22Rv1 (cell line): ENCODE results near the gene ACBD3.

Experiments used
- H3K27ac ChIP-seq: fragments of 450-650 bp; 2 replicates; pipeline ENCODE4 v1.5.1; 2017
- ZFX ChIP-seq: fragments of 450-650 bp; IDR thresholded peaks from 2 replicates; pipeline ENCODE4 v1.6.1; 2017; ENCODE audit warnings: antibody characterized with exemption, borderline replicate concordance
- TF ChIP-seq, protein P1 (sequence below): fragments of 450-650 bp; IDR thresholded peaks from 2 replicates; pipeline ENCODE4 v1.5.1; 2017; ENCODE audit warnings: mild to moderate bottlenecking

The ACBD3 gene

DNA sequence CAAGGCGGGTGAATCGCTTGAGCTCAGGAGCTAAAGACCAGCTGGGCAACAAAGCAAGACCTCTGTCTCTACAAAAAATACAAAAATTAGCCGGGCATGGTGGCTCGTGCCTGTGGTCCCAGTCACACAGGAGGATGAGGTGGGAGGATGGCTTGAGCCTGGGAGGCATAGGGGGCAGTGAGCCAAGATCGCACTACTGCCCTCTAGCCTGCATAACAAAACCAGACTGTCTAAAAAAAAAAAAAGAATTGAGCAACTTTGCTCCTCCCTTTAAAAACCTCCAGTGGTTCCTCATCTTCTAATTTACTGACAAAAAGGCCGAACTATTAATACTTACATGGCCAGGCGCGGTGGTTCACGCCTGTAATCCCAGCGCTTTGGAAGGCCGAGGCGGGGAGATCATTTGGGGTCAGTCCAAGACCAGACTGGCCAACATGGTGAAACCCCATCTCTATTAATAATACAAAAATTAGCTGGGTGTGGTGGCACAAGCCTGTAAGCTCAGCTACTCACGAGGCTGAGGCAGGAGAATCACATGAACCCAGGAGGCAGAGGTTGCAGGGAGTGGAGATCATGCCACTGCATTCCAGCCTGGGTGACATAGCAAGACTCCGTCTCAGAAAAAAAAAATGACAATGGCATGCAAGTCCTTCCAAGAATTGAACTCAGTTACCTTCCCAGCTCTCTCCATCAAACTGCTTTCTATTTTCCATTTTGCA is 4.4 kb downstream of the ACBD3 start:
- TF ChIP-seq ZFX, result no peak
- TF ChIP-seq, protein P1, sequence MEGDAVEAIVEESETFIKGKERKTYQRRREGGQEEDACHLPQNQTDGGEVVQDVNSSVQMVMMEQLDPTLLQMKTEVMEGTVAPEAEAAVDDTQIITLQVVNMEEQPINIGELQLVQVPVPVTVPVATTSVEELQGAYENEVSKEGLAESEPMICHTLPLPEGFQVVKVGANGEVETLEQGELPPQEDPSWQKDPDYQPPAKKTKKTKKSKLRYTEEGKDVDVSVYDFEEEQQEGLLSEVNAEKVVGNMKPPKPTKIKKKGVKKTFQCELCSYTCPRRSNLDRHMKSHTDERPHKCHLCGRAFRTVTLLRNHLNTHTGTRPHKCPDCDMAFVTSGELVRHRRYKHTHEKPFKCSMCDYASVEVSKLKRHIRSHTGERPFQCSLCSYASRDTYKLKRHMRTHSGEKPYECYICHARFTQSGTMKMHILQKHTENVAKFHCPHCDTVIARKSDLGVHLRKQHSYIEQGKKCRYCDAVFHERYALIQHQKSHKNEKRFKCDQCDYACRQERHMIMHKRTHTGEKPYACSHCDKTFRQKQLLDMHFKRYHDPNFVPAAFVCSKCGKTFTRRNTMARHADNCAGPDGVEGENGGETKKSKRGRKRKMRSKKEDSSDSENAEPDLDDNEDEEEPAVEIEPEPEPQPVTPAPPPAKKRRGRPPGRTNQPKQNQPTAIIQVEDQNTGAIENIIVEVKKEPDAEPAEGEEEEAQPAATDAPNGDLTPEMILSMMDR, result peak; percentile 88
- no peak overlapping the region for H3K27ac ChIP-seq

DNA sequence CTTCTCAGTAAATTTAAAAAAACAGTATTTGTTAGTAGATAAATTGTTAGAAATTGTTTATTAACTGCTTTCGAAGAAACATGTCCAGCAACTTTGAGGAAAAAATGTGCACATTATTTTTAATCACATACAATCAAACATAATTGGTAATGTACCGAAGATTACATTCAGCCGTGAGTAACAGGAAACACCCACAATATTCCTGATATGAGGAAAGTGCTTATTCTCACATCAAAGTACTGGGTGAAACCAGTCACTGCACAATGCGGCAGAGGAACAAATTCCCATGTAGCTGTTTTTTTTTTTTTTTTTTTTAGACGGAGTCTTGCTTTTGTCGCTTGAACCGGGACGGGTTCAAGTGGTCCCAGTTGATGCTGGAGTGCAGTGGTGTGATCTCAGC is 9.7 kb downstream of the ACBD3 start:
- TF ChIP-seq, protein P1, result no peak
- no peak for TF ChIP-seq ZFX

DNA sequence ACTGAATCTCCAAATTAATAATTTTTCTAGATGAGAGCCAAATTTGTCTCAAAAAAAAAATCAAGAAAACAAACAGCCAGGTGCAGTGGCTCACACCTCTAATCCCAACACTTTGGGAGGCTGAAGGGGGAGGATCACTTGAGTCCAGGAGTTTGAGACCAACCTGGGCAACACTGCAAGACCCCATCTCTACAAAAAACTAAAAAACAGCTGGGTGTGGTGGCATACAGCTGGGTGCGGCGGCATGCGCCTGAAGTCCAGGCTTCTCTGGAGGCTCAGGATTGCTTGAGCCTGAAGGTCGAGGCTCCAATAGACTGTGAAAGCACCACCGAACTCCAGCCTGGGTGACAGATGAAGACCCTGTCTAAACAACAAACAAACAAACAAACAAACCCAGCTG is 14.0 kb downstream of the ACBD3 start:
- TF ChIP-seq, protein P1, result no peak
- TF ChIP-seq ZFX, result no peak
- no peak overlapping the region for H3K27ac ChIP-seq

More for the DNA sequence above, 9.7 kb downstream of the ACBD3 start:
- no peak overlapping the region for H3K27ac ChIP-seq

DNA sequence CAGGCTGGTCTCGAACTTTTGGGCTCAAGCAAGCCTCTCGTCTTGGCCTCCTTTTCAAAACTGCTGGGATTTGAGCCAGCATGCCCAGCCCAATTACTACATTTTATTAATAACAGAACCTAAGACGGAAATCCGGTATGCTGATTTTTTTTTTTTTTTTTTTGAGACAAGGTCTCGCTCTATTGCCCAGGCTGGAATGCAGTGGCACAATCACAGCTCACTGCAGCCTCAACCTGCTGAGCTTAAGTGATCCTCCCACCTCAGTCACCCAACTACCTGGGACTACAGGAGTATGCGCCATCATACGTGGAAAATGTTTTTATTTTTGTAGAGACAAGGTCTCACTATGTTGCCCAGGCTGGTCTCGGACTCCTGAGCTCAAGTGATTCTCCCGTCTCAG is 20.2 kb downstream of the ACBD3 start:
- TF ChIP-seq, protein P1, result no peak
- TF ChIP-seq ZFX, result no peak
- H3K27ac ChIP-seq, result no peak overlapping the region

DNA sequence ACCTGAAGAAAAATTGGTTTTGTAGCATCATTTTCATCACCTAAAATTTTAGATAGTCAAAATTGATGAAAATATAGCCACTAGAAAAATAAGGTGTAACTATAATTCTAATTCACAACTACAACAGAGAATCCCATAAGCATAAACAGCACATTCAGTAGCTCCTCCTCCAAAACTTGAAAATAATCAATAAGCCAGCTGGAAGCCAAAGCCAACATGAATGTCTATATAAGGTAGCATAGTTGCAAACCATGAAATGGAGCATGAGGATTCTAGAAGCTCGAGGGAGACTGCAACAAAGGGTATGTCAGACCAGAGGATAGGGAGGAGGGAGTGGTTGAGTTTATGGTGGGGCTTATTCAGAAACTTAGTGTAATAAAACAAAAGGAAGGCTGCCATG is 22.4 kb downstream of the ACBD3 start:
- TF ChIP-seq ZFX, result no peak
- TF ChIP-seq, protein P1, result no peak
- no peak overlapping the region for H3K27ac ChIP-seq

DNA sequence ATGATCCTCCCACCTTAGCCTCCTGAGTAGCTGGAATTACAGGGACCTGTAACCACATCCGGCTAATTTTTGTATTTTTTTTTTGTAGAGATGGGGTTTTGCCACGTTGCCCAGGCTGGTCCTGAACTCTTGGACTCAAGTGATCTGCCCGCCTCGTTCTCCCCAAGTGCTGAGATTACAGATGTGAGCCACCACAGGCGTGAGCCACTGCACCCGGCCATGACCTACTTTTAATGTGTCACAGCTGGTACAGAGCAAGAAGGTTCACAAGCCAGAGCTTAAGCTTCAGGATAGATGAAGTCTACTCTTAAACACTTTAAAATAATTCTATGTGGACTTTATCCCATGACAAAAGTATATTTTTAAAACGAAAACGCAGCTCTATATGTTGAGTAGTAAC is 23.6 kb downstream of the ACBD3 start:
- TF ChIP-seq ZFX, result no peak
- TF ChIP-seq, protein P1, result no peak
- H3K27ac ChIP-seq, result no peak overlapping the region

DNA sequence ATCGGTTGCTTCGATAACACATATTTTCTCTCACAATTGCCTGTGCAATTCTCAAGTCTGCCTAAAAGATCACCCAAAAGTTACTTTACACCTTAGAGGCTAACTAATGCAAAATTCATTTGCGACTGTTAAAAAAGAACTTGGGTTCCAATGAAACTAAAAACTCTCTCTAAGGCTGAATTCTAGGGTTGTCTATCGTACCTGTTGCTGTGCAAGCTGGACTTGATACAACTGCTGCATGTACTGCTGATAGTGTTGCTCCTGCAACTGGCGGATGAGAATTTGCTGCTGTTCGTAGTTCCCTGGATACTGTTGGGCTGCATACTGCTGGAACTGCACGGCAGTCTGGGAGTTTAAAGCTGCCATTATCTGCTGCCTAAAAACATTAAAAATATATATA is 27.6 kb downstream of the ACBD3 start:
- TF ChIP-seq, protein P1, result no peak
- TF ChIP-seq ZFX, result no peak
- H3K27ac ChIP-seq, result no peak overlapping the region
